GM12878 (cell line): Measurements from ENCODE around the gene FBXL17. TPM values are rescaled to one million over a fixed set of nuclear protein-coding genes. Genes with fewer than 3 reads are reported as not detected.

Experiments
- ATAC-seq: fragments of 200-7000 bp; cut with Tn5 transposase; 3 replicates; pipeline ENCODE4 v1.9.1; 2020; ENCODE audit warnings: mild to moderate bottlenecking, moderate library complexity
- BruUV-seq: library from RNA; stranded (reverse); fragments of 400-500 nt; replicated peaks from 2 replicates; lab custom pipeline; 2021; lab: Mats Ljungman, UMichigan
- CTCF ChIA-PET: fragments of 300-600 bp; sonication (Branson Sonifier 250); formaldehyde crosslinking; extraction: SDS; loops from one replicate; lab custom pipeline; 2021; ENCODE audit warnings: inconsistent platforms; lab: Yijun Ruan, JAX
- POLR2A ChIA-PET: fragments of 350-600 bp; formaldehyde crosslinking; extraction: SDS; loops from one replicate; lab custom pipeline; 2021; ENCODE audit warnings: inconsistent platforms; lab: Charles Lee
- RAD21 ChIA-PET: fragments of 300-600 bp; sonication (Branson Sonifier 250); formaldehyde crosslinking; loops from one replicate; lab custom pipeline; 2023; ENCODE audit warnings: antibody characterized with exemption; ENCODE audit not compliant: unreplicated experiment; lab: Charles Lee
- SMC1A ChIA-PET: fragments of 300-600 bp; sonication (Branson Sonifier 250); formaldehyde crosslinking; loops from one replicate; lab custom pipeline; 2023; ENCODE audit not compliant: unreplicated experiment, uncharacterized antibody; lab: Charles Lee
- DNase-seq: peaks from one replicate; pipeline ENCODE4 v3.0.0-alpha.2; 2011; ENCODE audit warnings: low read depth, low spot score
- FAIRE-seq: peaks from 3 replicates; lab custom pipeline; 2011; peaks lifted over from hg19 to GRCh38; lab: Jason Lieb, UNC
- H2AFZ ChIP-seq: 2 replicates; pipeline ENCODE4 v1.6.0; 2011; ENCODE audit warnings: low read depth, low read length, control low read depth; ENCODE audit not compliant: control insufficient read depth
- H3K27ac ChIP-seq: 2 replicates; pipeline ENCODE4 v1.5.1; 2011; ENCODE audit warnings: control low read depth; ENCODE audit not compliant: control insufficient read depth, insufficient read depth
- H3K27me3 ChIP-seq, 2 experiments: replicated peaks in 1 of 2; 2 replicates each; pipeline versions ENCODE4 v1.6.0 to v1.6.1; 2011; ENCODE audit warnings: low read length in 1 of 2; ENCODE audit not compliant: control insufficient read depth in 2 of 2, insufficient read depth in 2 of 2
- H3K36me3 ChIP-seq, 2 experiments: 2 replicates each; pipeline ENCODE4 v1.5.1; 2011; ENCODE audit warnings: low read length in 1 of 2; ENCODE audit not compliant: control insufficient read depth in 2 of 2, insufficient read depth in 2 of 2
- H3K4me1 ChIP-seq: 2 replicates; pipeline ENCODE4 v1.6.1; 2011; ENCODE audit warnings: mild to moderate bottlenecking, low read length, moderate library complexity, mixed read lengths; ENCODE audit not compliant: control insufficient read depth, insufficient read depth
- H3K4me2 ChIP-seq: 2 replicates; pipeline ENCODE4 v1.6.0; 2011; ENCODE audit warnings: control low read depth; ENCODE audit not compliant: control insufficient read depth, insufficient read depth
- H3K4me3 ChIP-seq: fragments of 200-600 bp; sonication (generic); 2 replicates; pipeline ENCODE4 v1.5.1; 2016
- H3K79me2 ChIP-seq: 2 replicates; pipeline ENCODE4 v1.6.0; 2011; ENCODE audit warnings: low read length; ENCODE audit not compliant: control insufficient read depth, insufficient read depth
- H3K9ac ChIP-seq: 2 replicates; pipeline ENCODE4 v1.8.0; 2011; ENCODE audit warnings: low read length, control low read depth, mixed read lengths; ENCODE audit not compliant: control insufficient read depth, insufficient read depth
- H3K9me3 ChIP-seq: replicated peaks from 3 replicates; pipeline ENCODE4 v1.5.1; 2011; ENCODE audit warnings: mild to moderate bottlenecking, low read length; ENCODE audit not compliant: control insufficient read depth, insufficient read depth
- H4K20me1 ChIP-seq: 2 replicates; pipeline ENCODE4 v1.6.0; 2011; ENCODE audit not compliant: control insufficient read depth, insufficient read depth
- CBX5 ChIP-seq: sonication (generic); IDR thresholded peaks from 2 replicates; pipeline ENCODE4 v1.6.1; 2016; ENCODE audit warnings: low read depth, moderate library complexity, mild to moderate bottlenecking, inconsistent platforms
- E2F8 ChIP-seq: fragments of 450-650 bp; IDR thresholded peaks from 2 replicates; pipeline ENCODE4 v1.6.1; 2018; ENCODE audit warnings: mild to moderate bottlenecking, low read depth, moderate library complexity; ENCODE audit not compliant: partially characterized antibody
- EGR1 ChIP-seq, 2 experiments: IDR thresholded peaks; 1 replicate in 1 of 2; 2 replicates in 1 of 2; pipeline ENCODE4 v1.6.1; 2011 to 2012; ENCODE audit warnings: low read depth in 2 of 2, low read length in 2 of 2, borderline replicate concordance in 1 of 2, mild to moderate bottlenecking in 1 of 2, moderate library complexity in 1 of 2
- KDM1A ChIP-seq: fragments of 200-600 bp; sonication (generic); IDR thresholded peaks from 2 replicates; pipeline ENCODE4 v1.6.1; 2016; ENCODE audit warnings: borderline replicate concordance
- MTA2 ChIP-seq: fragments of 450-650 bp; IDR thresholded peaks from 2 replicates; pipeline ENCODE4 v1.6.1; 2016; ENCODE audit warnings: low read depth, mild to moderate bottlenecking, moderate library complexity
- MYC ChIP-seq: IDR thresholded peaks from 2 replicates; pipeline ENCODE4 v1.6.1; 2011; ENCODE audit warnings: mild to moderate bottlenecking, low read length, moderate library complexity, inconsistent platforms; ENCODE audit not compliant: insufficient read depth, insufficient replicate concordance, insufficient read length, severe bottlenecking
- SIN3A ChIP-seq: IDR thresholded peaks from 2 replicates; pipeline ENCODE4 v1.6.1; 2012; ENCODE audit warnings: low read depth, low read length, improper control_type of control experiment
- SRF ChIP-seq, 2 experiments: IDR thresholded peaks; 2 replicates each; pipeline ENCODE4 v1.6.1; 2011; ENCODE audit warnings: low read depth in 2 of 2, low read length in 2 of 2, mild to moderate bottlenecking in 1 of 2, moderate library complexity in 1 of 2
- WGBS: methylation state at CpG from one replicate; pipeline ENCODE4 v1.1.6; 2016; ENCODE audit warnings: low lambda C conversion rate; ENCODE audit not compliant: insufficient replicate concordance, insufficient coverage; ENCODE audit errors: missing lambda C conversion rate; 5-methylcytosine and 5-hydroxymethylcytosine counted together
- in situ Hi-C: fragments of 300-500 bp; cut with MboI; formaldehyde crosslinking; loops from 9 replicates; pipeline ENCODE4 v1.14.3; 2018; ENCODE audit warnings: mixed read lengths
- intact Hi-C: fragments of 100-400 bp; cut with micrococcal nuclease; formaldehyde crosslinking; loops from one replicate; pipeline ENCODE4 v1.14.2; 2022; ENCODE audit not compliant: unreplicated experiment
- polyA plus RNA-seq, 11 experiments: library from polyadenylated mRNA; depleted of rRNA in 4 of 11; unstranded in 6 of 11; stranded (reverse) in 5 of 11; fragments of >200 nt; fragmentation: Nextera tagmentation in 4 of 11; fragmentation: Illumina TruSeq in 1 of 11; extraction: Ambion mirVana in 4 of 11; extraction: Trizol in 1 of 11; gene quantifications; 1 replicate in 1 of 11; 2 replicates in 10 of 11; pipeline versions ENCODE4 v1.2.1 to v1.2.3, GENCODE V29; 2011 to 2016; ENCODE audit warnings: inconsistent platforms in 2 of 11, missing spikeins in 2 of 11, low read depth in 1 of 11
- total RNA-seq, 4 experiments: library from RNA; depleted of rRNA in 3 of 4; stranded (reverse); fragments of >200 nt in 3 of 4; fragmentation: Illumina TruSeq in 1 of 4; extraction: Trizol in 1 of 4; gene quantifications; 2 replicates each; pipeline versions ENCODE4 v1.2.1 to v1.2.3, GENCODE V29; 2013 to 2021

Gene FBXL17
- total and polyA plus RNA-seq, 10 of the 15 experiments (the other 5 are each of a cell fraction or from before 2014, with no cell fraction given), result 0.88 to 9.0 (median 4.4) TPM

- no peaks in the 10 kb centered on the region for H3K4me1 ChIP-seq
- H3K27ac ChIP-seq, result no peak overlapping the region
- POLR2A ChIA-PET, result no interaction called here
- no peak overlapping the region for H3K4me2 ChIP-seq
- no peak overlapping the region for H3K9ac ChIP-seq
- no peaks in the 10 kb centered on the region for H3K79me2 ChIP-seq
- SMC1A ChIA-PET, result interaction anchor here (0.7 to 0.8 kb wide), 3 partner anchors 17 to 154 kb away, joined by 3 to 4 read pairs (median 3); no protein-coding TSS in a partner anchor
- intact Hi-C loops (no loop called here), in situ Hi-C loops (no loop called here)
- WGBS, result 0% methylated on average over 1 of the region's 1 CpG
- H3K36me3 ChIP-seq, result no peaks in the 10 kb centered on the region
- TF ChIP-seq SRF (IDR thresholded peaks at IDR 0.05; ENCODE audit: low read depth in 2 of 2, low read length in 2 of 2), result no peak
- no peak for TF ChIP-seq SIN3A
- TF ChIP-seq E2F8, result no peak
- TF ChIP-seq KDM1A, result no peak
- TF ChIP-seq CBX5, result no peak
- TF ChIP-seq EGR1 (IDR thresholded peaks at IDR 0.05; ENCODE audit: borderline replicate concordance in 1 of 2, low read depth in 2 of 2, low read length in 2 of 2), result no peak
- no peak for TF ChIP-seq MYC
- no peak for TF ChIP-seq MTA2
- no peaks in the 10 kb centered on the region for H3K9me3 ChIP-seq
- DNase-seq (no peak), ATAC-seq (no peak), FAIRE-seq (no peak)
- BruUV-seq, result no TSS peak
- no peak overlapping the region for H3K4me3 ChIP-seq
- RAD21 ChIA-PET, result interaction anchor here (1.0 kb wide), 1 partner anchor 174 kb away, joined by 3 read pairs; no protein-coding TSS in a partner anchor
- CTCF ChIA-PET, result interaction anchor here (0.9 kb wide), 1 partner anchor 10 kb away, joined by 3 read pairs; no protein-coding TSS in a partner anchor
- no peak overlapping the region for H2AFZ ChIP-seq
- no peaks in the 10 kb centered on the region for H3K27me3 ChIP-seq
- no peaks in the 10 kb centered on the region for H4K20me1 ChIP-seq
Observed at GRCh38 chr5:107948377-107948776, 433.5 kb downstream of the FBXL17 start.
